Epithelial cell of prostate (primary cell): ENCODE measurements around the gene RHOU.

Source experiments
- DNase-seq: peaks from one replicate; pipeline ENCODE4 v3.0.0-alpha.2; 2011; ENCODE audit warnings: low read depth, low spot score
- H3K27ac ChIP-seq: fragments of 450-650 bp; 2 replicates; pipeline ENCODE4 v1.5.1; 2017; ENCODE audit warnings: mild to moderate bottlenecking

The RHOU gene

GRCh38 chr1:228735871-228736586, 750 bp downstream of the RHOU start:
- no peak overlapping the region for H3K27ac ChIP-seq
- no peak for DNase-seq

GRCh38 chr1:228736844-228737445, 1.7 kb downstream of the RHOU start:
- no peak for DNase-seq
- no peak overlapping the region for H3K27ac ChIP-seq

GRCh38 chr1:228737601-228738041, 2.3 kb downstream of the RHOU start:
- no peak for DNase-seq
- H3K27ac ChIP-seq, result no peak overlapping the region

GRCh38 chr1:228739826-228740225, 4.5 kb downstream of the RHOU start:
- no peak overlapping the region for H3K27ac ChIP-seq

GRCh38 chr1:228740543-228741317, 5.5 kb downstream of the RHOU start:
- no peak for DNase-seq
- H3K27ac ChIP-seq, result no peak overlapping the region

More at GRCh38 chr1:228739826-228740225, 4.5 kb downstream of the RHOU start:
- no peak for DNase-seq

- no peak for DNase-seq
Observed at GRCh38 chr1:228742281-228742860, 7.1 kb downstream of the RHOU start.

GRCh38 chr1:228743405-228743804, 8.1 kb downstream of the RHOU start:
- DNase-seq, result no peak
- no peak overlapping the region for H3K27ac ChIP-seq

More at GRCh38 chr1:228742281-228742860, 7.1 kb downstream of the RHOU start:
- no peak overlapping the region for H3K27ac ChIP-seq

- no peak for DNase-seq
- H3K27ac ChIP-seq, result no peak overlapping the region
Observed at GRCh38 chr1:228744356-228744755, 9.1 kb downstream of the RHOU start.

- H3K27ac ChIP-seq, result no peak overlapping the region
- no peak for DNase-seq
Observed at GRCh38 chr1:228744918-228745317, 9.6 kb downstream of the RHOU start.

- no peak overlapping the region for H3K27ac ChIP-seq
- DNase-seq, result no peak
Observed at GRCh38 chr1:228745497-228745896, 10.2 kb downstream of the RHOU start.

- no peak for DNase-seq
- no peak overlapping the region for H3K27ac ChIP-seq
Observed at GRCh38 chr1:228747301-228747935, 12.1 kb downstream of the RHOU start.

GRCh38 chr1:228748029-228748428, 12.8 kb downstream of the RHOU start:
- DNase-seq, result no peak
- no peak overlapping the region for H3K27ac ChIP-seq

- no peak overlapping the region for H3K27ac ChIP-seq
- DNase-seq, result no peak
Observed at GRCh38 chr1:228748431-228748830, 13.2 kb downstream of the RHOU start.

GRCh38 chr1:228749765-228750164, 14.5 kb downstream of the RHOU start:
- no peak overlapping the region for H3K27ac ChIP-seq
- no peak for DNase-seq

GRCh38 chr1:228750915-228751314, 15.6 kb downstream of the RHOU start:
- DNase-seq, result no peak
- H3K27ac ChIP-seq, result no peak overlapping the region

GRCh38 chr1:228751360-228752098, 16.2 kb downstream of the RHOU start:
- DNase-seq, result no peak
- no peak overlapping the region for H3K27ac ChIP-seq

- H3K27ac ChIP-seq, result no peak overlapping the region
- no peak for DNase-seq
Observed at GRCh38 chr1:228752258-228752657, 17.0 kb downstream of the RHOU start.

GRCh38 chr1:228752675-228753265, 17.5 kb downstream of the RHOU start:
- no peak for DNase-seq
- H3K27ac ChIP-seq, result no peak overlapping the region

GRCh38 chr1:228753287-228753686, 18.0 kb downstream of the RHOU start:
- H3K27ac ChIP-seq, result no peak overlapping the region
- no peak for DNase-seq
